Right ventricle myocardium superior (tissue), 1 donor: ENCODE measurements around the gene ING3. TPM values are rescaled to one million over a fixed set of nuclear protein-coding genes. Genes with fewer than 3 reads are reported as not detected.

Experiments
- ATAC-seq: fragments of 200-7000 bp; cut with Tn5 transposase; one replicate; pipeline ENCODE4 v1.9.1; 2020; ENCODE audit warnings: mild to moderate bottlenecking; ENCODE audit not compliant: poor library complexity
- DNase-seq: peaks from one replicate; pipeline ENCODE4 v3.0.0-alpha.2; 2020
- intact Hi-C: fragments of 100-400 bp; cut with DNase I; formaldehyde crosslinking; loops from one replicate; pipeline ENCODE4 v1.11.2; 2022
- total RNA-seq: library from RNA; stranded (reverse); fragmentation: NEBNext Ultra II Directional; extraction: Animal tissue kit (Norgen Biotek cat#: 25700); gene quantifications from one replicate; pipeline ENCODE4 v1.2.1, GENCODE V29; 2021
- donor health status: DM: no; HTN: yes; CAD: no; lungs with severe emphysema.

Gene ING3
- total RNA-seq, 1 donor from 2014 or later, result 11.1 TPM

- ATAC-seq, result no peak
- intact Hi-C loops, result no loop called here
- no peak for DNase-seq
These were observed 34.7 kb downstream of the ING3 start for GRCh38 chr7:120985130-120985758.

DNA sequence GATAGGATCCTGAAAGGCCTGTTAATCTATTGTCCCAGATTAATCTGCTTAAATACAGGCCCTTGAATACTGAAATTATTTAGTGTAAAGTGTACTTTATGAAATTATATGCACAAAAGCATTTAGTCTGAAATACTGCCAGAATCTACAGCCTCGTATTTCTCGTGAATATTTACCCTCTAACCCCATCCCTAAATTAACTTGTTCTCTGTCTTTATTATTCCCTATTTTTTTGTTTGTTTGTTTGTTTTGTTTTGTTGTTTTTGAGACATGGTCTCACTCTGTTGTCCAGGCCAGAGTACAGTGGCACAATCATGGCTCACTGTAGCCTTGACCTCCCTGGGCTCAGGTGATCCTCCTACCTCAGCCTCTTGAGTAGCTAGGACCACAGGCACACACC, 35.3 kb downstream of the ING3 start:
- DNase-seq, result no peak
- no peak for ATAC-seq
- intact Hi-C loops, result no loop called here

GRCh38 chr7:120986650-120987049, 36.1 kb downstream of the ING3 start:
- intact Hi-C loops, result no loop called here

DNA sequence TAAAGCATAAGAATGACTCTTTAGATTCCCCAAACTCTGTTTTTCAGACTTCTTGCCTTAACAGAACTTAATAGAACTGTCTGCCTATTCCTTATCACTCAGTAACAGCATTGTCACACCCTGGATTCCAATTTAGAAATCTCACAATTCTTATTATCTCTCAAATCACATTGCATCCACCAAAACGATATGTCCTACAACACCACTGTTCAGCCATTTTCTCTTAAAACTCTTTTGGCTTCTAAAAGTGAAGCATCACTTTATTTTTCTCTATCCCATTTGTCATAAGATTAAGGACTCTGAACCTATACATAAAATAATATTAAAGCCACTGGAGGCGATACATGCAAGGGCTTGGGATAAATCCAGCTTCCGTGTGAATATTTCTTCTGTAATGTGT, 36.7 kb downstream of the ING3 start:
- intact Hi-C loops, result no loop called here
- DNase-seq, result no peak
- ATAC-seq, result no peak

More at GRCh38 chr7:120986650-120987049, 36.1 kb downstream of the ING3 start:
- DNase-seq (no peak), ATAC-seq (no peak)

DNA sequence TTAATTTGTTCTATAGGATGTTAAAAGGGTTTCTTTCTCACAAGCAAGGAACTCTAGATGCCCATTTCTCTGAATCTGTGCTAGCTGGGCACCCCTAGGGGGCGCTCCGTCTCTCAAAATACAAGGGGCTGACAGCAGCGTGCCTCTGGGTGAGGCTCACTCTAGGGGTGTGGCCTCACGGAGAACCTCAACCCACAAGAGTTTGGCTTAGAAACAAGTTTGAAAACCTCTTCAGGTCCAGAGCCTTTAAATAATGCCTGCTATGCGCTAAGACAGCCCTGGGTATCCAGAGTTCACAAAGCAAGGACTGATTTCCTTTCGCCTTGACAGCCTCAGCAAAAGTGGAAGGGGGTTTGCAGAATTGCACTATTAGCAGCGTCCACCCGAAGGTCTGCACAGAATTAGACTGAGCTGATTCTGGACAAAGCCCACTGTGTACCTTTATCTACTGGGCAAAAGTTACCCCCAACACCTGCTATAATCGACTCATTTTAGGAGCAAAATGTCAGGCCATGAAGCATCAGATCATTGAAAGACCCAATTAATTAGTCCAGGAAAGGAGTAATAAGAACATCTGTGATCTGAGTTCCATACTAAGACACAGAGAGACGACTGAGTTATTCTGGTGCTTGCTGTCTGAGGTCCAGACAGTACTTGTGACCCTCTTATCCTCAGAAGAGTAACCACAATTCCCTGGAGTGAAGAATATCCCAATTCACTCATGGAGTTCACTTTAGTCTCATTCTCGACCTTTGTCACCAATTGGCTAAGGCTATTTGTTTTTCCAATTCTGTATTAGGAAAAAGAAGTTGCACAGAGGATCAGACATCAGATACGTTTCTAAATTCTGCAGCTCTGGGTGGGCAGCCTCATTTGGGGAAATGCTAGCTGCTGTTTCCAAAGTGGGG, 37.4 kb downstream of the ING3 start:
- intact Hi-C loops, result loop anchor here (2.0 kb wide), 1 partner anchor 93 kb away; no protein-coding TSS in a partner anchor

DNA sequence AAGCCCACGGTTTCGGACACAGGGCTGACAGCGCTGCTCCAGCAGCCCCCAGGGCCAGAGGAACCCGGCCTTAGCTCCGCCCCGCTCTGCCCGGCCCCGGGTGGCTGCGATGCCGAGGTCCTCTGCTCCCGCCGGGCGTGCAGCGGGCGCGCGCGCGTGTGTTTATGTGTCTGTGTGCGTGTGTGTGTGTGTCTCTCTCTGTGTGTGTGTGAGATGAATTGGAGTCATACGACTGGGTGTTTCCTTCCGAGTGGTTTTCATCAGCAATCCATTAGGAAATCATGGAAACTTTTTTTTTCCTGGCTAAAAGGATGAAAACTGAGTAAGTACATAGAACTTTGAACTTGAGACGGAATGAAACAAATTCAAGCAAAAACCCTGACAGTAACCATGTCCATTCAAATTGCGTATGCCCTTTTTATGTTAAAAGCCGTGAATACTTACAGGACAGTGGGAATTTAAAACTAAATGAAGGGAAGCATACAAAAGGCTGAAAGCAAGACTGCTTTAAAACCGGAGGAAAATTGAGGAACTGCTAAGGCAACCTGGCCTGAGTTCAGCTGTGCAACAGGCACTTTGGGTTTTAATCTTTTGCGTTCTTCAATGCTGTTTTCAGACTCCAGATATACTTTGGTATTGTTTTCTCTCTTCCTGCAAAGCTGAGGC, 38.1 kb downstream of the ING3 start, which contains the start of gene CPED1:
TSS of gene CPED1 (plus strand) at position 121 of the 666 bp plus-strand sequence. CDS start 911 bp downstream, outside the sequence.
- peak; percentile 89 for DNase-seq
- ATAC-seq, result peak; percentile 91
- intact Hi-C loops, result loop anchor here (2.0 kb wide), 1 partner anchor 92 kb away; no protein-coding TSS in a partner anchor

More for the DNA sequence above, 37.4 kb downstream of the ING3 start:
- ATAC-seq (peak; percentile 89), DNase-seq (peak; percentile 94)

DNA sequence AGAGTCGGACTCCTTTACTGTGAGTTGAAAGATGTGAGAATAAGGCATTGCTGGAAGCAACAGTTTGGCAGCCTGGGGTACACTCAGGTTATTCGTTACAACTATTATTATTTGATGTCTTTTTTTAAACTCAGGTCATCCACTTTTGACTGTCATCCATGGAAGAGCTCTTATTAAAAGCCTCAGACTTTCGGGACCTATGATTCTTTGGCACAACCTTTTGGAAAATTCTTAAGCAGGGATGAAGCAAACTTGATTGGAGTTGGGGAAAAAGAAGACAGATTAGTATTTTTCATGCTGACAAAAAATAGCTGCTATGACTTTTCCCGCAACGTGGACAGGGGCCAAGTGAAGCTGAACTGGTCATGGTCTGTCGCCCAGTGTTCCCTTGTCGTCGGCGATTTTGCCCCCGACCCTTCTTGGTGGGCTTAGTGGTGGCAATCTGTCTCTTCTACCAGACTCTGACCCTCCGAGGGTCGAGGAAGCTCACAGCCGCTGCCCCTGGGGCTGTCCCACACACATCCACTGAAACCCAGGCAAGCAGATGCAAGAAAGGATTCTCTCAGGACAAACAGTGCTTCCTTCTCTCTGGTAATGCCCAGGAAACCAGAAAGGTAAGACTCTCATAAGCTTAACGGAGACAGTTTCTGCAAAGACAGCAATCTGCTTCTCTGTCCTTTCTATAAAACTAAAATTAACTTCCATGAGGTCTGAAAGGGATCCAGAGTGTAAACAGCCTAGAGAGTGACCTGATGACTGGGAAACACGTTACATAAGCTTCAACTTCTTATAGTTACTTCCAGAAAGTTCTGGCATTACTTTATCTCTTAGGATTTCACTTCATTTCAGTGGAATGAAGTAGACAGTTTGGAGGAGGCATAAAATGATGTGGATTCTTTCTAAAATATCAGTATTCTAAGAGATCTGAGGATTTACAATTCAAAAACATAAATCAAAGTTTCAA, 39.0 kb downstream of the ING3 start:
- intact Hi-C loops, result loop anchor here (2.0 kb wide), 1 partner anchor 91 kb away; no protein-coding TSS in a partner anchor
- ATAC-seq (peak; percentile 9), DNase-seq (peak; percentile 41)

DNA sequence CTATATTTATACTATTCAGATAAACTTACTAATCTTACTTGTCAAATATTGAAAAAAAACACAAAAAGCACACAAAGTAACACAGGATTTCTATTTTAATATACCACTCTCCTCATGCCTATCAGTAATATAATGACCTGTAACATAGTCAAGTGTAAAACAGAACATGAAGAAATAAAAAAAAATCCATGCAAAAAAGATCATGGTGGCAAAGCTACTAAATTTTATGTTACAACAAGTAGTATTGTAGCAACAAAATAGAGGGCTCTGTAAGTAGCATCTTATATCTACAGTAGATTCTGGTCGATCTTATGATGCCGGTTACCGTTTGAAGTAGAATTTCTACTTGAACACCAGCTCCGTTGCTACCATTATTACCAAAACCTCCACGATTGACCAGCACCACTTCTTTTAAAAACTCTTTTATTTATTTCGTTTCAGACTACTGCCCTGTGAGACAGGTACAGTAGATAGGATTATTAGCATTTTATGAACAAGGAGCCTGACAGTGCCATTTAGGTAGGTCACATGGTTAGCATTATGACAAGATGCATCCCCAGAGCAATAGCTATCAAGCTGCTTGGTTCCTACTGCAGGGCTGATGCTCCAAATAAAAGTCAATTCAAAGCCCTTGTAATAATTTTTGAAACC, 40.0 kb downstream of the ING3 start:
- intact Hi-C loops, result no loop called here
- no peak for ATAC-seq
- DNase-seq, result no peak

GRCh38 chr7:120991161-120991560, 40.6 kb downstream of the ING3 start:
- no peak for ATAC-seq
- intact Hi-C loops, result no loop called here
- no peak for DNase-seq

- no peak for ATAC-seq
- intact Hi-C loops, result no loop called here
- no peak for DNase-seq
These were observed 41.0 kb downstream of the ING3 start for GRCh38 chr7:120991581-120991980.

GRCh38 chr7:120992272-120992964, 41.8 kb downstream of the ING3 start:
- intact Hi-C loops, result no loop called here
- no peak for ATAC-seq
- DNase-seq, result no peak

DNA sequence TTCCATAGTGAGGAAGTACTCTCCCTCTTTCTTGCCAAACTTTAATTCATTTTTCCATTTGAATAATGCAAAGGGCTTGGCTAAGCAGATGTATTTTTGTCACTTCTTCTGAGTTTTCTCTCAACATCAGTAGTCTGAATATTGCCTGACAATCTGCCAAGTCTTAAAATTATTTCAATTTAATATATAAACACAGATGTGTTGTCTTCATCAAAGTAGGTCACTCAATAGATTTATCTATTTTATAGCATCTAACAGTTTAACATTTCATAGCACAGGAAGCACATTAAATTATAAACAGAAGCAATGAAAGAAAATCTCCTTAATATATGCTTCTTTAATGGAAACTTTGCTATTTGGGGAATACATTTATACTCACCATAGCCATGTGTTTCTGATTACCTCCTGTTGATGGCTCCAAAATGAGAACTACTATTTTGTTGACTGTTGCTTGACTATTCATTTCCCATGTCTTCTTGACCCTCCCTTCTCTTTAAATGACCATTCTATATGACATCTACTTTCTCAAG, 42.5 kb downstream of the ING3 start:
- ATAC-seq (no peak), DNase-seq (no peak)
- intact Hi-C loops, result no loop called here

DNA sequence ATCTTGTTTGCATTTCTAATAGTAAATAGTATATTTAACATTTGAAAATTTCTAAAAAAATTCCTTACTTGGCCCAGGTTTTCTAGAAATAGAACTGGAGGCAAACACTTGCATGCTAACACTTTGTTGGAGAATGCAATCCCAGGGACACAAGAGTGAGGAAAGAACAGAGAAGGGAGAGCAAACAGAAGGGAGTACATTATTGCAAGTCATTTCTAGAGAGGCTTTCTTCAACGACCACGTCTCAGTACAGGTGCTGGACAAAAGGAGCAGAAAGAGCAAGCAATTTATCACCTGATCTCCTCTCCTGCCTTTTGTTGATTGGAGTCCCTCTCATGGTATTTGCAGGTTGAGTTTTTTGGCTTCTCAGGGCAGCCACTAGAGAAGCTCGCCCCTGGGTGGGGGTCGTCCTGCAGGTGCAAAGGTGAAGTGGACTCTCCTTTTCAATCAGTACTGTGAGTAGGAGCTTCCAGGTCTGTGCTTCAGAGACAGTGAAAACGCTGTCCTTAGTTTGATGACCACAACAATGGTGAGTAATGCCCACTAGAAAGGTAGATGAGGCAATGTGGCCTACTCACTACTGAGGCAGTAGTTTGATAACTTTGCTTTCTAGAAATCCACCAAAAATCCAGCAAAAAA, 43.1 kb downstream of the ING3 start:
- DNase-seq (no peak), ATAC-seq (no peak)
- intact Hi-C loops, result no loop called here

- DNase-seq (no peak), ATAC-seq (no peak)
- intact Hi-C loops, result no loop called here
These were observed 44.2 kb downstream of the ING3 start for GRCh38 chr7:120994512-120995410.

GRCh38 chr7:120995654-120996053, 45.1 kb downstream of the ING3 start:
- ATAC-seq (no peak), DNase-seq (no peak)
- intact Hi-C loops, result no loop called here
